GM10248 (cell line): ENCODE measurements around the gene ZNF507.

Experiments
- CTCF ChIA-PET: fragments of 300-600 bp; sonication (Branson Sonifier 250); formaldehyde crosslinking; extraction: SDS; loops from one replicate; lab custom pipeline; 2021; ENCODE audit warnings: antibody characterized with exemption; lab: Yijun Ruan, JAX
- POLR2A ChIA-PET: fragments of 350-650 bp; sonication (Branson Sonifier 250); formaldehyde crosslinking; extraction: SDS; loops from one replicate; lab custom pipeline; 2020; ENCODE audit warnings: antibody characterized with exemption; lab: Yijun Ruan, JAX
- DNase-seq: peaks from one replicate; pipeline ENCODE4 v3.0.0; 2012; ENCODE audit errors: extremely low spot score
- CTCF ChIP-seq: IDR thresholded peaks from 2 replicates; pipeline ENCODE4 v1.5.1; 2012; ENCODE audit warnings: mild to moderate bottlenecking, low read depth; ENCODE audit errors: extremely low read depth, missing control alignments, control extremely low read depth

Gene ZNF507

GRCh38 chr19:32352241-32352630 is 6.8 kb downstream of the ZNF507 start:
- ChIA-PET POLR2A (no interaction called here), CTCF (no interaction called here)
- no peak for DNase-seq
- no peak for TF ChIP-seq CTCF

- no peak for TF ChIP-seq CTCF
- ChIA-PET CTCF (no interaction called here), POLR2A (no interaction called here)
- no peak for DNase-seq
Measured at GRCh38 chr19:32354345-32354744, 8.9 kb downstream of the ZNF507 start.

- ChIA-PET POLR2A (interaction anchor here (0.8 kb wide), 1 partner anchor 1392 kb away, joined by 4 read pairs; no protein-coding TSS in a partner anchor), CTCF (interaction anchor here (1.4 kb wide), 1 partner anchor 9 kb away, joined by 5 read pairs; the partner anchor contains the start of gene ZNF507)
- DNase-seq, result no peak
- no peak for TF ChIP-seq CTCF
Measured at GRCh38 chr19:32355309-32355708, 9.9 kb downstream of the ZNF507 start.

- ChIA-PET CTCF (interaction anchor here (1.8 to 2.0 kb wide), 2 partner anchors 9 to 10 kb away, joined by 8 read pairs; no protein-coding TSS in a partner anchor), POLR2A (no interaction called here)
- no peak for DNase-seq
- TF ChIP-seq CTCF, result peak; percentile 10
Measured at GRCh38 chr19:32357720-32358119, 12.3 kb downstream of the ZNF507 start.

DNA sequence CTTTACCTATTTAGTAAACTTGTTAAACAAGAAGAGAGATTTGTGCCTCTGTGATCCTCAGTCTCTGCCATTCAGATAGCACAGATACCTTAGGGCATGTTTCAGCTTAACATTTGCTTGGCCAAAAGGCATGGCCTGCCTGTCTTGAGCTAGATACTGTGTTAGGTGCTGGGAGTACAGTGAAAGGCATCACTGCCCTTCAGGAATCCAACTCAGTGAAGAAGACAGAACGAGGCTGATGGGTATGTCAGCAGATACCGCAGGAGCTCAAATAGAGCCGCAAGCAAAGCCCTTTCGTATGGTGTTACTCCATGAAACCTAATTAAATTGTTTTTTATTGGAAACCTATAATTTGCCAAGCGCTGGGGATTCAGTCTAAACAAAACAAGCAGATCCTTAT is 12.9 kb downstream of the ZNF507 start:
- CTCF ChIA-PET, result interaction anchor here (0.8 to 2.0 kb wide), 3 partner anchors 9 to 19 kb away, joined by 3 to 8 read pairs (median 8); no protein-coding TSS in a partner anchor
- TF ChIP-seq CTCF, result no peak
- no peak for DNase-seq
- POLR2A ChIA-PET, result no interaction called here

GRCh38 chr19:32359581-32359980 is 14.2 kb downstream of the ZNF507 start:
- ChIA-PET POLR2A (no interaction called here), CTCF (interaction anchor here (0.9 to 1.0 kb wide), 4 partner anchors 9 to 51 kb away, joined by 3 read pairs; no protein-coding TSS in a partner anchor)
- no peak for TF ChIP-seq CTCF
- no peak for DNase-seq
